Measurements from ENCODE around the gene PAK3. TPM values are rescaled to one million over a fixed set of nuclear protein-coding genes. Genes with fewer than 3 reads are reported as not detected.

The PAK3 gene
- total and polyA plus RNA-seq, 2 donors (not counting 3 experiments of a cell fraction or from before 2014, with no cell fraction given): 0.01 to 0.15 TPM

GRCh38 chrX:111164728-111165127 is 68.7 kb downstream of the PAK3 start:
- Histone ChIP-seq H4K20me1 (replicated peaks; ENCODE audit: control insufficient read depth, extremely low read depth, insufficient read depth, low read length) (no peaks in the 10 kb centered on the region), H2AFZ (ENCODE audit: low read depth, low read length) (no peak overlapping the region), H3K9me1 (replicated peaks; ENCODE audit: control insufficient read depth, extremely low read depth, insufficient read depth, low read length) (no peaks in the 10 kb centered on the region), H3K27ac (ENCODE audit: insufficient read depth, low read depth, low read length) (no peak overlapping the region), H3K4me3 (replicated peaks in 1 of 3; ENCODE audit: insufficient read depth in 1 of 3, low read depth in 1 of 3, low read length in 3 of 3) (no peak overlapping the region), H3K4me1 (ENCODE audit: control insufficient read depth, extremely low read depth, insufficient read depth, low read length) (no peaks in the 10 kb centered on the region), H3K4me2 (ENCODE audit: insufficient read depth, low read length) (no peak overlapping the region), H3K27me3 (ENCODE audit: control insufficient read depth in 2 of 2, insufficient read depth in 2 of 2, low read length in 2 of 2) (no peaks in the 10 kb centered on the region), H3K9ac (replicated peaks; ENCODE audit: extremely low read depth, insufficient read depth, low read length) (no peak overlapping the region), H3K79me2 (ENCODE audit: control insufficient read depth, insufficient read depth, low read length) (no peaks in the 10 kb centered on the region), H3K36me3 (ENCODE audit: control insufficient read depth in 2 of 2, extremely low read depth in 1 of 2, insufficient read depth in 2 of 2, low read length in 2 of 2) (no peaks in the 10 kb centered on the region), H3K9me3 (replicated peaks; ENCODE audit: control insufficient read depth, insufficient read depth, low read length) (no peaks in the 10 kb centered on the region)
- POLR2A ChIA-PET: no interaction called here
- no peak for DNase-seq (ENCODE audit: low read depth, low spot score)
- dilution Hi-C loops (cut with MboI; ENCODE audit: extremely low pct_ligation_motif_present, low sequenced_read_pairs): no loop called here
- TF ChIP-seq FOS (IDR thresholded peaks at IDR 0.05; ENCODE audit: borderline replicate concordance, insufficient read depth, low read length): no peak
- no peak for TF ChIP-seq MAX (IDR thresholded peaks at IDR 0.05; ENCODE audit: insufficient read depth, insufficient read length)
- no peak for TF ChIP-seq EZH2 (IDR thresholded peaks at IDR 0.05; ENCODE audit: borderline replicate concordance, low read depth, low read length, severe bottlenecking)
- TF ChIP-seq JUN (IDR thresholded peaks at IDR 0.05; ENCODE audit: borderline replicate concordance, insufficient read depth, insufficient read length, low read depth): no peak
- CTCF ChIA-PET: no interaction called here
- BruUV-seq (replicated peaks): no TSS peak
- intact Hi-C loops (cut with micrococcal nuclease): no loop called here
- FAIRE-seq: no peak

GRCh38 chrX:111165902-111166301 is 69.9 kb downstream of the PAK3 start:
- CTCF ChIA-PET: no interaction called here
- H3K4me3 ChIP-seq (replicated peaks in 1 of 3; ENCODE audit: insufficient read depth in 1 of 3, low read depth in 1 of 3, low read length in 3 of 3): no peak overlapping the region
- H2AFZ ChIP-seq (ENCODE audit: low read depth, low read length): no peak overlapping the region
- no TSS peak for BruUV-seq (replicated peaks)
- H3K4me2 ChIP-seq (ENCODE audit: insufficient read depth, low read length): no peak overlapping the region
- no peaks in the 10 kb centered on the region for H3K9me3 ChIP-seq (replicated peaks; ENCODE audit: control insufficient read depth, insufficient read depth, low read length)
- H3K4me1 ChIP-seq (ENCODE audit: control insufficient read depth, extremely low read depth, insufficient read depth, low read length): no peaks in the 10 kb centered on the region
- no peaks in the 10 kb centered on the region for H3K9me1 ChIP-seq (replicated peaks; ENCODE audit: control insufficient read depth, extremely low read depth, insufficient read depth, low read length)
- H3K79me2 ChIP-seq (ENCODE audit: control insufficient read depth, insufficient read depth, low read length): no peaks in the 10 kb centered on the region
- intact Hi-C loops (cut with micrococcal nuclease): no loop called here
- H3K27me3 ChIP-seq (ENCODE audit: control insufficient read depth in 2 of 2, insufficient read depth in 2 of 2, low read length in 2 of 2): no peaks in the 10 kb centered on the region
- dilution Hi-C loops (cut with MboI; ENCODE audit: extremely low pct_ligation_motif_present, low sequenced_read_pairs): no loop called here
- TF ChIP-seq MAX (IDR thresholded peaks at IDR 0.05; ENCODE audit: insufficient read depth, insufficient read length) (no peak), POLR2A (IDR thresholded peaks at IDR 0.05; ENCODE audit: low read depth, low read length) (no peak), POLR2AphosphoS5 (IDR thresholded peaks at IDR 0.05; ENCODE audit: insufficient read depth, low read depth, low read length) (no peak), CTCF (IDR thresholded peaks at IDR 0.05; ENCODE audit: extremely low read depth in 1 of 2, insufficient read depth in 1 of 2, low read depth in 1 of 2, low read length in 2 of 2) (no peak), MYC (IDR thresholded peaks at IDR 0.05; ENCODE audit: low read depth, low read length) (no peak), EZH2 (IDR thresholded peaks at IDR 0.05; ENCODE audit: borderline replicate concordance, low read depth, low read length, severe bottlenecking) (no peak), GATA2 (IDR thresholded peaks at IDR 0.05; ENCODE audit: insufficient read depth, insufficient read length, low read depth, low read length) (no peak)
- no peaks in the 10 kb centered on the region for H3K36me3 ChIP-seq (ENCODE audit: control insufficient read depth in 2 of 2, extremely low read depth in 1 of 2, insufficient read depth in 2 of 2, low read length in 2 of 2)
- no peak for FAIRE-seq
- no peak overlapping the region for H3K27ac ChIP-seq (ENCODE audit: insufficient read depth, low read depth, low read length)
- DNase-seq (ENCODE audit: low read depth, low spot score): no peak
- no peaks in the 10 kb centered on the region for H4K20me1 ChIP-seq (replicated peaks; ENCODE audit: control insufficient read depth, extremely low read depth, insufficient read depth, low read length)
- no peak overlapping the region for H3K9ac ChIP-seq (replicated peaks; ENCODE audit: extremely low read depth, insufficient read depth, low read length)
- POLR2A ChIA-PET: no interaction called here
